HG02798 (cell line): ENCODE measurements around the gene GKAP1.
"Not testable (repeated sequence)": the region's sequence is repeated elsewhere in the genome, so short reads cannot be mapped to it uniquely, and the experiment has no call there.

ENCODE experiments used
- ATAC-seq: cut with Tn5 transposase; IDR thresholded peaks from one replicate; pipeline ENCODE4 v1.9.1; 2021; ENCODE audit warnings: mild to moderate bottlenecking; ENCODE audit not compliant: unreplicated experiment, poor library complexity

The GKAP1 gene

DNA sequence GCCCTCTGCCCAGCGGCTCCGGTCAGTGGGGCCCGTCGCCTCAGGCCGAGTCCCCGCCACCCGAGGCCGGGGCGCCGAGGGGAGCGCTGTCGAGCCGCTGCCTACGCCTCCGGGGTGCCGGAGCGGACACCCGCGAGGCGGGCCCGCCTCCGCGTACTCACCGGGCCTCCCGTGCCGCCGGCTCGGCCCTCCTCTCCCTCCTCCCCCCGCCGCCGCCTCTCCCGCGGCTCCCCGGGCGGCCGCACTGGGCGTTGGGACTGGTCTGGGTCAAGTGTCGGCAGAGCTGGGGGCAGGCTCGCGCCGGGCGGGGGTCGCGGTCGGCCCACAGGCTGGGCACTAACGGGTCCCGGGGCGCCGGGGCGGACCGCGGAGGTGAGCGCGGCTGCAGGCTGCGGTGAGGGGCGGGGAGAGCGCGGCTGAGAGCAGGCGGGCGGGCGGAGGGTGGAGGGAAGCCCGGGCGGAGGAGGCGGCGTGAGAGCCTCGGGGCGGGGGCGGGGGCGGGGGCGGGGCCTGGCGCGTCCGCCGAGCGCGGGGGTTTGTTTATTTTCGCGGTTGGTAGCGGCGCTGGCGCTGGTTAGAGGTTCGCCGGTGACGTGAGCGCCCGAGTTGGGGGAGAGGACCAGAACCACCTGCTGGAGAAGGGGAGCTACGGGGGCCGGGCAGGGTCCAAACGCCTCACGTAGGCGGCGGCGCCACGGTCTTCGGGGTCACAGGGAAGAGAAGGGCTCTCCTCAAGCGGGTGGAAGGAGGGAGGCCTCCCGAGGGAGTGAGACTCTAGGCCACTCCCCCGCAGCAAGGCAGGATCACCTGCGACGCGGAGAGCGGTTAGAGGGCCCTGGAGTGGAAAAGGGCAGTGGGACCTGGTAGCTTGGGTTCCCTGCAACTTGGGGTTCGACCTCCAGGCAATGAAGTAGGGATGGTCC, at the start of gene GKAP1:
Gene GKAP1, minus strand, starts transcription at position 414 of the 923 bp plus-strand sequence. CDS start 11,252 bp downstream, outside the sequence.
- ATAC-seq: peak; percentile 88

DNA sequence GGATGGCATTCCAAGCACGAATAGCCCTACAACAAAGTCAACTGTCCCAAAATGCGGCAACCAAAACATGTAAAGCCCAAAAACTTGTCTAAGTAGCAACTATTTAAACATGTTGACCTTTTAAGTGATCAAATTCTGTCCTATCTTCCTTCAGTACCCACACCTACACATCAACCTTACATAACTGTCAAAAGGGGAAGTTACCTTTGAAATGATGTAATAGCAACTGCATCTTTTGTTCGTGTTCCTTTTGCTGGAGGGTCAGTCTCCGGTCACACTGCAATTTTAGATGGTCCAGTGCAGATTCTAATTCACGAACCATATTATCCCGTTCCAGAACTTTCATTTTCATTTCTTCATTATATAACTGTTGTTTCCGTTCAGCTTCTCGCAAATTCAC, 32.3 kb upstream of the GKAP1 start:
- ATAC-seq: not testable (repeated sequence)

DNA sequence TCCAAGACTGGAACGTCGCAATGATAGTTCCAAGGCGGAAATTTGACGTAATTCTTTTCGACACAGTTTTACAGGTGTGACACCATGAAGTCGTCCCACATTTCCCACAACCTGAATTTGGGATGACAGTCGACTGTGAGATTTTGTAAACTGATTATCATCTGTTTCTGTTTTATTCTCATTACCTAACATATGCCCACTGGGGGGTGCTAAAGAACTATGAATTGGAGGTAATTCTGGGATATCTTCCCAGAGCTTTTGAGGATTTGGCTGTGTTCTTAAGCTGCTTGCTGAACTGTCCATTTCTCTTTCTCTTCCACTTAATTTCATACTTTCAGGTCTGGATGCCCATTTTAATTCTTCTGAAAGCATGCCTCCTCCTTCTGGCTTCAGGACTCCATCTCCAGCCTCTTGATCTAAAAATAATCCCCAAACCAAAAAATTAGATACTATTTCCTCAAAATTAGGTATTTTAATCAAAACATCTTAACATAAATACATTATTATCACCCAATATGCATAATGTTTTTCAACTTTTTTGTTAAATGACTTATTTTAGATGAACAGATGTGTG, 19.6 kb upstream of the GKAP1 start:
- not testable (repeated sequence) for ATAC-seq

DNA sequence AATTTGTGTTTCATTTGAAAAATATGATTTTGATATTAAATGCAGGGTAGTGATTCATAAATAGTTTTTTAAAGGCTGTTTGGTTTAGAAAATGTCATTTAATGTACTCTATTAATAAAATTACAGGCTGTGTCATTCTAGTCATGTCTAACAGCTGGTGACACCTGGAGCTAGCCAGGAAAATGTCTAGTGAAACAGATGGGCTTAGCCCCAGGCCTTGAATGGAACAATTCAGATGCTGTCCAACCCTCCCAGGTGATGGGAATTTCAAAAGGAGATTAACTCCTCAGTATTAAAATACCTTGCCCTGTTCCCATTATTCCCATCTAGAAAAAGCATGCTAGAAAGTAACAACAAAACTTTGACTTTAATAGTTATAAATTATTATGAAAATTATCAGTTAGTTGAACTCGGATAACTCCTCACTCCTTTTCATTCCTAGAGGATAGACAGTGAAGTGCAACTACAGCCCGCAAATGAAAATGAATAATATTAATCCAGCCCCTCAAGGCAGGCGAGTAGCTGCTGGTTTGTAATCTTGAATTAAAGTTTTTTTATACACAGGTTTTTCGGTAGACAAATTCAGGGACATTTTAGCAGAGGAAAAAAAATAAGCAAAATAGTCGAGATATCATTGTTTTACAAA, 13.0 kb upstream of the GKAP1 start:
- not testable (repeated sequence) for ATAC-seq

DNA sequence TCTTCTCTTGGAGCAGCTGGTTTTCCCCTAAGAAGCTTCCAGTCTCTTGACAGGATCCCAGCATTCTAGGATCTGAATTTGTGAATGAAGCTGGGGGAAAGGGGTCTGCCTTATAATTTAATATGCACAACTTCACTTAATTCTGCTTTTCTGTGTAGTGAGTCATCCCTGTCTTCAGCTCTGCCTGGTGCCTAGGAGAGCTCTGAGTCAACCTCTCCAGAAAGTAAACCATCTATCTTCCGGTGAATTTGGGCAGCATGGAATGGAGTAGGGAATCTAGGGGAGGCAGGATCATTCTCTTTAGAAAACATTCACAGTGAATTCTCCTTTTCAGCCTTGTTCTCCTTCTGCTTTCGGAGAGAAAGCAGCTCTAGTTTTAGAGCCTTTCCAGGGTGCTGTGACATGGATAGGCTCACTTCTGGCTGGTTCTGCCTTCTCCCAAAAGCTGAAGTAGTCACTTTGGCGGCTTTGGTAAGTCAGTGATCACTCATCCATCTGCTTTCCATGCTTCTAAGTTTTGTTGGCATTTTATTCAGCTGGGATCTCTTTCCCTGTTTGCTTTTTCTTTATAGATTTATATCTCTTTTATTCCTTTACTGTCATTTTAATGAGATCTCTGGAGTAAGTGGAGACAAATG, 7.5 kb upstream of the GKAP1 start:
- ATAC-seq: not testable (repeated sequence)

DNA sequence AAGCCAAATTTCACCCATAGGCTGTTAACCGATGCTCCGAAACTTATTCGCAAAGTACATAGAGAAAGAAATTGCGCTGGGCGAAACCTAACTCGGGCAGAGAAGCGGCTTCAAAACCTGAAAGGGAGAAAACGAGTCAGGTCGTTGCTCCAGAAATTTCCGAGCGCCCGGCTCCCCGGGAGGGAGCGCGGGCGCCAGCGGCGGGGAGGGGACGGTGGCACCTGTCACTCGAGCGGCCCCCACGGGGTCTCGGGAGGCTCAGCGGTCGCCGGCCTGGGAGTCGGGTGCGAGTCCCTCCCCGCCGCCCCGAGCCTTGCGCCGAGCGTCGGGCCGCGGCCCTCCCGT, 586 bp downstream of the GKAP1 start:
- not testable (repeated sequence) for ATAC-seq

DNA sequence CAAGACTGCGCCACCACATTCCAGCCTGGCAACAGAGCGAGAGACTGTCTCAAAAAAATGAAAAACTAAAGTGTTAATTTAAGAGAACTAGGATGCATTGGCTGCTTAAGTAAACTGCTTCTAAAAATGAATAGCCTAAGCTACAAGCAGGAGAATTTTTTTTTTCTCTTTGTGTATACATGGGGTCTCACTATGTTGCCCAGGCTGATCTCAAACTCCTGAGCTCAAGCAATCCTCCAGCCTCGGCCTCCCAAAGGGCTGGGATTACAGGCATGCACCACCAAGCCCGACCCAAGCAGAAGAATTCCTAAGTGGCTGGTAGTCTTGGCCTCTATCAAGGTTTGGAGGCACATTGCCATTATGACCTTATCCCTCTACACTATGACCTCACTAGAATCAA, 2.4 kb downstream of the GKAP1 start:
- not testable (repeated sequence) for ATAC-seq

DNA sequence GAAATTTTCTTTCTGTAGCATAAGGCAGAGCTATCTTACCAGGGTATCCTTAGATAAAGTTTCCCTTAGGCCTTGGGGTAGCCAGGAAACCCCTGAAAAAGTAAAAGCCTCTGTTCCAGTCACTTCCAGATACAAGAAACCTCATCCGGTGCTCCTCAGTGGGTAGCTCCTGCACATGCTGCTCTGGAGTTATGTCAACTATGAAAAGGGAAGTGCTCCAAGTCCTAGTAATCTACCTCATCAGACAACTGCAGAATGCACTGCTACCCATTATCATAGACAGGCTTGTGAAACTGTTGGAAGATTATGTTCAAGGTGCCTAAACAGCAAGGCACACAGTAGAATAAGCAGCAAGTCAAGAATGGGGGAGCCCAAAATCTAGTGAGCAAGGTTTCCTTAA, 8.4 kb downstream of the GKAP1 start:
- ATAC-seq: not testable (repeated sequence)

DNA sequence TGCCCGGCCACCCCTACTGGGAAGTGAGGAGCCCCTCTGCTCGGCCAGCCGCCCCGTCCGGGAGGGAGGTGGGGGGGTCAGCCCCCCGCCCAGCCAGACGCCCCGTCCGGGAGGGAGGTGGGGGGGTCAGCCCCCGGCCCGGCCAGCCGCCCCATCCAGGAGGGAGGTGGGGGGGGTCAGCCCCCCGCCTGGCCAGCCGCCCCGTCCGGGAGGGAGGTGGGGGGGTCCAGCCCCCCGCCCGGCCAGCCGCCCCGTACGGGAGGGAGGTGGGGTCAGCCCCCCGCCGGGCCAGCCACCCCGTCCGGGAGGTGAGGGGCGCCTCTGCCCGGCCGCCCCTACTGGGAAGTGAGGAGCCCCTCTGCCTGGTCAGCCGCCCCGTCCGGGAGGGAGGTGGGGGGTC, 13.1 kb downstream of the GKAP1 start:
- ATAC-seq: not testable (repeated sequence)

DNA sequence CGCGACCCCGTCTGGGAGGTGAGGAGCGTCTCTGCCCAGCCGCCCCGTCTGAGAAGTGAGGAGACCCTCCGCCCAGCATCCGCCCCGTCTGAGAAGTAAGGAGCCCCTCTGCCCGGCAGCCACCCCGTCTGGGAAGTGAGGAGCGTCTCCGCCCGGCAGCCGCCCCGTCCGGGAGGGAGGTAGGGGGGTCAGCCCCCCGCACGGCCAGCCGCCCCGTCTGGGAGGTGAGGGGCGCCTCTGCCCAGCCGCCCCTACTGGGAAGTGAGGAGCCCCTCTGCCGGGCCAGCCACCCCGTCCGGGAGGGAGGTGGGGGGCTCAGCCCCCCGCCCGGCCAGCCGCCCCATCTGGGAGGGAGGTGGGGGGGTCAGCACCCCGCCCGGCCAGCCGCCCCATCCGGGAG, 13.6 kb downstream of the GKAP1 start:
- ATAC-seq: not testable (repeated sequence)

DNA sequence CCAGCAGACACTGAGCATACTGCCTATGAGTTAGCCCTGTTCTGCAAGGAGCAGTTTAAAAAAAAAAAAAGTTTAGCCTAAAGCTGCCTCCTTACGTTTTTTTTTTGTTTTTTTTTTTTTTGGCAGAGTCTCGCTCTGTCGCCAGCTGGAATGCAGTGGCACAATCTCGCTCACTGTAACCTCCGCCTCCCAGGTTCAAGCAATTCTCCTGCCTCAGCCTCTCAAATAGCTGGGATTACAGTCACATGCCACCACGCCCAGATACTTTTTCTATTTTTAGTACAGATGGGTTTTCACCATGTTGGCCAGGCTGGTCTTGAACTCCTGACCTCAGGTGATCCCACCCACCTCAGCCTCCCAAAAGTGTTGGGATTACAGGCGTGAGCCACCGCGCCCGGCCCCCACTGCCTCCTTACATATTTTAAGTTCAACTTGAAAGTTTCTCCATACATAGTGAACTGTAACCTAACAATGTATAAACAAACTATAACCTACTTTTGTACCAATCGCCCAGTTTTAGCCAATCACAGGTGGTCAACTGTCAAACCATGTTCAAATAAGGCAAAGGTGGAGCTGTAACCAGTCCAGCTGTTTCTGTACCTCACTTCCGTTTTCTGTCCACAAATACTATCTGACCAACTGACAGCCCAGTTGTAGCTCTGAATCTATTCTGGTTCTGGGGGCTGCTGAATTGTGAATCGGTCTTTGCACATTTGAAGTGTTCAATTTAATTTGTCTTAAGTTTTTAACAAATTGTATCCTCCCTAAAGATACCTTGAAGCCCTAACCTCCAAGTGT, 17.1 kb downstream of the GKAP1 start:
- ATAC-seq: no peak

DNA sequence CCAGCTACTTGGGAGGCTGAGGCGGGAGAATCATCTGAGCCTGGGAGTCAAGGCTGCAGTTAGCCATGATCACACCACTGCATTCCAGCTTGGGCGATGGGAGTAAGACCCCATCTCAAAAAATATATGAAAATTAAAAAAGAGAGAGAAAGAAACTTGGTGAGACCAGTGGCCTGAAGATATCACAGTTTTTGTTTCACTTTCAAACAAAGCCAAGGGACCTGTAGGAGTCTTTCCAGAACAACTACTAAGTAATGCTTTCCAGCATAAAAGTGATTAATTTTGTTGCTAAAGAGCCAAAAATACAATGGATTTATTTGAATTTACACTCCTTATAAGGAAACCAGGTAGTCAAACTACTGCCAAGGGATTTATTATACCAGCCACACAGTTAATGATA, 23.5 kb downstream of the GKAP1 start:
- ATAC-seq: peak; percentile 41

DNA sequence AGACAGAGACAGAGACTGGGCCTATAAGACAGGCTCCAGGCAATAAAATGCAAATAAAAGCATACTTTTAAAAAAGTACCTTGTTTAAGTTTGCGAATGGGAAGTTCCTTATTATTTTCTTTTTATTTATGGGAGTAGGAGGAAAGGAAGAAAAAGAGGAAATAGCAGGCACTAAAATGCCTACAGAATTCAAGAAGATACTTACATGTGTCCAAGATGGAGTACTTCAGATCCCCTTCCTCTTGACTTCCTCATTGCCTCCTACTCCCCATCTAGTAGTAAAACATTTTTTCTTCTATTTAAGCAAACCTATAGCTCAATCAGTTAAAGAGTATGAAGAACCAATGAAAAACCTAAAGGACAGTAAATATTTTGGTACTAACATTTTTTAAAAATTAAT, 24.8 kb downstream of the GKAP1 start:
- ATAC-seq: no peak

DNA sequence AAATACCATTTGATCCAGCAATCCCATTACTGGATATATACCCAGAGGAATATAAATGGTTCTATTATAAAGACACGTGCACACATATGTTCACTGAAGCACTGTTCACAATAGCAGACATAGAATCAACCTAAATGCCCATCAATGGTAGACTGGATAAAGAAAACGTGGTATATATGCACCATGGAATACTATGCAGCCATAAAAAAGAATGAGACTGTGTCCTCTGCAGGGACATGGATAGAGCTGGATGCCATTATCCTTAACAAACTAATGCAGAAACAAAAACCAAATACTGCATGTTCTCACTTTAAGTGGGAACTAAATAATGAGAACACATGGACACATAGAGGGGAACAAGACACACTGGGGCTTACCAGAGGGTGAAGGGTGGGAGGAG, 39.4 kb downstream of the GKAP1 start:
- no peak for ATAC-seq

DNA sequence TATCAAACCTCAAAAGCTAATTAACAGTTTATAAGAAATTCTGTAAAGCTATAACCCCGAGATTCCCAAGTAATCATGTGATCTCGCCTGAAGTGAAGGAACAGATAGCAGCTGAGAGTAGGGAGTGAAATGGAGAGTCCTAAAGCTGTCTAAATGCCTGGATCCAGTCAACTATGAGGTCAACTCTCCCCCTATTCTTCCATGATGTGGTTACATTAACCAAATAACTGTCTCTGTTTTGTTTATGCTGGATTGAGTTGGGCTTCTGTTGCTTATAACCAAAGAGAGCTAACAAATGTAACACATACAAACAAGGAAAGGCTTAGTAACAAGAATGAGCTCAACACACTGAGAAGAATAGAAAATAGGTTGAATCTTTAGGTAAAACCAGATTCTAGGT, 41.6 kb downstream of the GKAP1 start:
- no peak for ATAC-seq

DNA sequence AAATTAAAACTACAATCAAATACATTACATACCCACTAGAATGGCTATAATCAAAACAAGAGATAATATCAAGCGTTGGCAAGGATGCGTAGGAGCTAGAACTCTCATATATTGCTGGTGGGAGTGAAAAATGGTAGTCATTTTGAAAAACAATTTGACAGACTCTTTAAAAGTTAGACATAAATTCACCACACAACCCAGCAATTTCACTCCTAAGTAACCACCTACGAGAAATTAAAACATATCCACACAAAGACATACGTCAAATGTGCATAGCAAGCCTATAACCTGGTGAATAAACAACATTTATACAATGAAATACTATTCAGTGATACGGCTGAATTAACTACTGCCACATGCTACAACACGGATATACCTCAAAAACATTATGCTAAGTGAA, 44.7 kb downstream of the GKAP1 start:
- no peak for ATAC-seq

DNA sequence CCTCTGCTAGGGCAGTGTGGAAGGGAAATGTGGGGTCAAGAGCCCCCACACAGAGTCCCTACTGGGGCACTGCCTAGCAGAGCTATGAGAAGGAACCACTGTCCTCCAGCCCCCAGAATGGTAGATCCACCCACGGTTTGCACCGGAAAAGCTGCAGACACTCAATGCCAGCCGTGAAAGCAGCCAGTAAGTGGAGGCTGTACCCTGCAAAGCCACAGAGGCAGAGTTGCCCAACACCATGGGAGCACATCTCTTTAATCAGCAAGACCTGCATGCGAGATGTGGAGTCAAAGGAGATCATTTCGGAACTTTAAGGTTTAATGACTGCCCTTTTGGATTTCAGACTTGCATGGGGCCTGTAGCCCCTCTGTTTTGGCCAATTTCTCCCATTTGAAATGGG, 52.2 kb downstream of the GKAP1 start:
- ATAC-seq: no peak

DNA sequence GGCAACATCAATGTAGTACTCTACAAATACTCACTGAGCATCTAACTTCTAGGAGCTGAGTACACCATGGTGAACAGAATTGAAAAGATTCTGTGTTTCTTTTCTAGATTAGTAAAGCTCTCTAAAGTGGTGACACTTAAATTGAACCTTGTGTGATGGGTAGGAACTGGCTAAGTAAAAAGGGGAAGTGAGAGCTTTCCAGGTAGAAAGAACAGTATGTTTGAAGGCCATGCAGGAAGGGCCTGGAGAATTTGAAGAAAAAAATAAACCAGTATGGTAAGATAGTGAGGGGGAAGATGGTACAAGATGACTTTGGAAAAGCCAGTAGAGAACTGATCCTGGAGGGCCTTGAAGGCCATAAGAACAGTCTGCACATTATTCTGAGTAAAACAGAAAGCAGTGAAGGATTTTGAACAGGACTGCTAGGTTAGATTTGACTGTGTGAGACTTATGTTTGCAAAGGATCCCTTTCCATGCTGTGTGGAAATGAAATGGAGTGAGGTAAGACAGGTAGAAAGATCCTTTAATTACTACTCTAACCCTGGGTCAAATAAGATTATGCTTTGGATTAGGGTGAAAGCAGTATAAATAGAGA, 63.1 kb downstream of the GKAP1 start:
- ATAC-seq: peak; percentile 79

DNA sequence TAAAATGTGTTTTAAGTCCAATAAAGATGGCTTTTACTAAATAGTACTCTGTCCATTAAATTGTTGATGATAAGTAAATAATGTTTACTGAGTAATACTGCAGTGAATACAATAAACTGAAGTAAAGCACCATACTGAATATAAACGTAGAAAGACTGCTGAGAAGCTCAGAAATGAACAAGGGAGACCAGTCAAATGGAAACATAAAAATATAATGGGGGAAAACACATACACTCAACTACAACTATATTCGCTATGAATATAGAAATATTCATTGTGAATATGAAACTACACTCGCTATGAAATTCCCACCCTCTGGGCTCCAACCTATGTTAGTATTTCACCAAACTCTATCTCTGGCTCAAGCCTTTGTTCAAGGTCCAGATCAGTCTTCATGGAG, 67.9 kb downstream of the GKAP1 start:
- no peak for ATAC-seq

DNA sequence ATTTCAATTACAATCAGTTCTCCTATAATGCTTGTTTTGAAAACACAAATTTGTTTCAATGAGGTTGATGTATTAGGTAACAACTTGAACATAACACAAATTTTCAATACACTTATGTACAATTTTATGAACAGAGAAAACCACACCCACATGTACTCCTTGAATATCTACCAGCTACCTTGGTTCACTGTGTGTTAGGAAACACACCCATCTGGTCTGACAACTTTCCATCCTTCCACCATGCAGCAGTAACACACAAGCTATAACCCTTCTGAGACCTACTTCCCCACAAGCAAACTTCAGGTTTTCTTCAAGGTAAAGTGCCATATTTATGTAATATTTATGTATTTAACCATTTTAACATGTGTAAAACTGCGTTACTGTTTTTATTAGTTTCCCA, 73.4 kb downstream of the GKAP1 start:
- ATAC-seq: no peak
